ENCODE results near the gene FBN3. TPM values are rescaled to one million over a fixed set of nuclear protein-coding genes. Genes with fewer than 3 reads are reported as not detected.

FBN3 gene
- polyA plus RNA-seq, 1 donor (not counting 4 experiments of a cell fraction or from before 2014, with no cell fraction given), result not detected

- H3K4me2 ChIP-seq (ENCODE audit: control insufficient read depth, extremely low read depth, insufficient read depth, low read depth, low read length), result no peak overlapping the region
- H3K9ac ChIP-seq (ENCODE audit: control insufficient read depth, extremely low read depth, insufficient read depth, low read length), result no peak overlapping the region
- H3K9me3 ChIP-seq (ENCODE audit: control insufficient read depth, low read depth, low read length), result peaks cover 6% of the 10 kb centered on the region
- no peak for DNase-seq (ENCODE audit: low read depth, low spot score)
- H3K9me1 ChIP-seq (ENCODE audit: control insufficient read depth, extremely low read depth, insufficient read depth, low read length), result no peaks in the 10 kb centered on the region
- no peaks in the 10 kb centered on the region for H3K36me3 ChIP-seq (ENCODE audit: control insufficient read depth in 2 of 2, extremely low read depth in 1 of 2, insufficient read depth in 2 of 2, low read length in 2 of 2)
- dilution Hi-C loops (cut with MboI; ENCODE audit: extremely low pct_ligation_motif_present, low sequenced_read_pairs), result no loop called here
- no peaks in the 10 kb centered on the region for H4K20me1 ChIP-seq (ENCODE audit: control insufficient read depth, extremely low read depth, insufficient read depth, low read length)
- no peaks in the 10 kb centered on the region for H3K27me3 ChIP-seq (ENCODE audit: control insufficient read depth, extremely low read depth, insufficient read depth, low read length)
- H3K79me2 ChIP-seq (ENCODE audit: control insufficient read depth, insufficient read depth, low read length), result no peaks in the 10 kb centered on the region
- no peak overlapping the region for H2AFZ ChIP-seq (ENCODE audit: control insufficient read depth, low read length)
- H3K27ac ChIP-seq (ENCODE audit: control insufficient read depth, insufficient read depth, low read length), result no peak overlapping the region
- TF ChIP-seq EZH2 (IDR thresholded peaks at IDR 0.05; ENCODE audit: low read length) (no peak), CTCF (optimal IDR thresholded peaks at IDR 0.05 in 1 of 3, IDR thresholded peaks at IDR 0.05 in 1 of 3, conservative IDR thresholded peaks at IDR 0.05 in 1 of 3; ENCODE audit: extremely low read depth in 1 of 3, insufficient read depth in 2 of 3, low read length in 3 of 3) (no peak)
- H3K4me1 ChIP-seq (ENCODE audit: control insufficient read depth, extremely low read depth, insufficient read depth, low read length), result no peaks in the 10 kb centered on the region
- H3K4me3 ChIP-seq (ENCODE audit: control insufficient read depth in 2 of 3, extremely low read depth in 1 of 3, insufficient read depth in 2 of 3, low read depth in 1 of 3, low read length in 3 of 3), result no peak overlapping the region
- FAIRE-seq, result no peak
Measured at GRCh38 chr19:8075158-8076074, 74.0 kb downstream of the FBN3 start.

GRCh38 chr19:8074501-8074900 lies 74.9 kb downstream of the FBN3 start:
- Histone ChIP-seq H2AFZ (ENCODE audit: control insufficient read depth, low read length) (no peak overlapping the region), H4K20me1 (ENCODE audit: control insufficient read depth, extremely low read depth, insufficient read depth, low read length) (no peaks in the 10 kb centered on the region), H3K36me3 (ENCODE audit: control insufficient read depth in 2 of 2, extremely low read depth in 1 of 2, insufficient read depth in 2 of 2, low read length in 2 of 2) (no peaks in the 10 kb centered on the region), H3K27ac (ENCODE audit: control insufficient read depth, insufficient read depth, low read length) (no peak overlapping the region), H3K27me3 (ENCODE audit: control insufficient read depth, extremely low read depth, insufficient read depth, low read length) (no peaks in the 10 kb centered on the region), H3K9me1 (ENCODE audit: control insufficient read depth, extremely low read depth, insufficient read depth, low read length) (no peaks in the 10 kb centered on the region), H3K79me2 (ENCODE audit: control insufficient read depth, insufficient read depth, low read length) (no peaks in the 10 kb centered on the region), H3K9ac (ENCODE audit: control insufficient read depth, extremely low read depth, insufficient read depth, low read length) (no peak overlapping the region), H3K4me1 (ENCODE audit: control insufficient read depth, extremely low read depth, insufficient read depth, low read length) (no peaks in the 10 kb centered on the region), H3K4me2 (ENCODE audit: control insufficient read depth, extremely low read depth, insufficient read depth, low read depth, low read length) (no peak overlapping the region), H3K9me3 (ENCODE audit: control insufficient read depth, low read depth, low read length) (peaks cover 6% of the 10 kb centered on the region), H3K4me3 (ENCODE audit: control insufficient read depth in 2 of 3, extremely low read depth in 1 of 3, insufficient read depth in 2 of 3, low read depth in 1 of 3, low read length in 3 of 3) (no peak overlapping the region)
- FAIRE-seq (no peak), DNase-seq (ENCODE audit: low read depth, low spot score) (no peak)
- dilution Hi-C loops (cut with MboI; ENCODE audit: extremely low pct_ligation_motif_present, low sequenced_read_pairs), result no loop called here
- TF ChIP-seq EZH2 (IDR thresholded peaks at IDR 0.05; ENCODE audit: low read length) (no peak), CTCF (optimal IDR thresholded peaks at IDR 0.05 in 1 of 3, IDR thresholded peaks at IDR 0.05 in 1 of 3, conservative IDR thresholded peaks at IDR 0.05 in 1 of 3; ENCODE audit: extremely low read depth in 1 of 3, insufficient read depth in 2 of 3, low read length in 3 of 3) (no peak)

All from keratinocyte (primary cell).